GM12801 (cell line): ENCODE data around the gene GSE1.

Source experiments
- CTCF ChIP-seq: IDR thresholded peaks from one replicate; pipeline ENCODE4 v1.5.1; 2011; ENCODE audit warnings: control low read depth; ENCODE audit not compliant: insufficient read length; ENCODE audit errors: extremely low read depth

GSE1 gene

GRCh38 chr16:85708338-85708737 lies 95.2 kb downstream of the GSE1 start:
- no peak for TF ChIP-seq CTCF

- no peak for TF ChIP-seq CTCF
Measured at GRCh38 chr16:85709766-85710585, 96.9 kb downstream of the GSE1 start.

- TF ChIP-seq CTCF: no peak
Measured at GRCh38 chr16:85710732-85711131, 97.6 kb downstream of the GSE1 start.

GRCh38 chr16:85711982-85712587 lies 99.0 kb downstream of the GSE1 start:
- TF ChIP-seq CTCF: no peak

- no peak for TF ChIP-seq CTCF
Measured at GRCh38 chr16:85712801-85713200, 99.7 kb downstream of the GSE1 start.

- no peak for TF ChIP-seq CTCF
Measured at GRCh38 chr16:85715169-85716021, 102.3 kb downstream of the GSE1 start.

GRCh38 chr16:85716022-85716679 lies 103.0 kb downstream of the GSE1 start:
- TF ChIP-seq CTCF: no peak
